GM10266 (cell line): ENCODE results near the gene DDC.
"Not testable (repeated sequence)": the region's sequence is repeated elsewhere in the genome, so short reads cannot be mapped to it uniquely, and the experiment has no call there.

Experiments used
- DNase-seq: peaks from one replicate; pipeline ENCODE4 v3.0.0; 2012; ENCODE audit errors: extremely low spot score
- TF ChIP-seq, protein P1 (sequence below): IDR thresholded peaks from 2 replicates; pipeline ENCODE4 v1.5.1; 2012; ENCODE audit warnings: mild to moderate bottlenecking, low read depth; ENCODE audit not compliant: control insufficient read depth, insufficient read depth; ENCODE audit errors: missing control alignments

DDC gene

DNA sequence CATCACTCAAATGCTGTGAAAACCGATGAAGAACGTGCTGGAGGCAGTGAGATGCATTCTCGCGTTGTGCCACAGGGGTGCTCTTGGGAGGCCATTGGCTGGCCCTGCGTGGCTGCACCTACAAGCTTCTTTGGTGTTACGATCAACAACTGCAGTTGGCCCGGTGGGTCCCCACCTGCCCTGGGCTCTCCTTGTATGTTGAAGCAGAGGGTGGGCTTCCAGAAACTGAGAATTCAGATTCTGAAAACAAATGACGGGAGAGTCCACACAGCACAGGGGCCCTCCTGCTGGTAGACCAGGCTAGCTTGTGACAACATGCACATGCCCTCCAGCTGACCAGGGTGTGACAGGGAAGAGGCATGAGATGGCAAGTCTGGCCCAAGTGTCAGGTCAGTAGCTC lies 23.7 kb upstream of the DDC start:
- DNase-seq = no peak
- TF ChIP-seq, protein P1, sequence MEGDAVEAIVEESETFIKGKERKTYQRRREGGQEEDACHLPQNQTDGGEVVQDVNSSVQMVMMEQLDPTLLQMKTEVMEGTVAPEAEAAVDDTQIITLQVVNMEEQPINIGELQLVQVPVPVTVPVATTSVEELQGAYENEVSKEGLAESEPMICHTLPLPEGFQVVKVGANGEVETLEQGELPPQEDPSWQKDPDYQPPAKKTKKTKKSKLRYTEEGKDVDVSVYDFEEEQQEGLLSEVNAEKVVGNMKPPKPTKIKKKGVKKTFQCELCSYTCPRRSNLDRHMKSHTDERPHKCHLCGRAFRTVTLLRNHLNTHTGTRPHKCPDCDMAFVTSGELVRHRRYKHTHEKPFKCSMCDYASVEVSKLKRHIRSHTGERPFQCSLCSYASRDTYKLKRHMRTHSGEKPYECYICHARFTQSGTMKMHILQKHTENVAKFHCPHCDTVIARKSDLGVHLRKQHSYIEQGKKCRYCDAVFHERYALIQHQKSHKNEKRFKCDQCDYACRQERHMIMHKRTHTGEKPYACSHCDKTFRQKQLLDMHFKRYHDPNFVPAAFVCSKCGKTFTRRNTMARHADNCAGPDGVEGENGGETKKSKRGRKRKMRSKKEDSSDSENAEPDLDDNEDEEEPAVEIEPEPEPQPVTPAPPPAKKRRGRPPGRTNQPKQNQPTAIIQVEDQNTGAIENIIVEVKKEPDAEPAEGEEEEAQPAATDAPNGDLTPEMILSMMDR = no peak

DNA sequence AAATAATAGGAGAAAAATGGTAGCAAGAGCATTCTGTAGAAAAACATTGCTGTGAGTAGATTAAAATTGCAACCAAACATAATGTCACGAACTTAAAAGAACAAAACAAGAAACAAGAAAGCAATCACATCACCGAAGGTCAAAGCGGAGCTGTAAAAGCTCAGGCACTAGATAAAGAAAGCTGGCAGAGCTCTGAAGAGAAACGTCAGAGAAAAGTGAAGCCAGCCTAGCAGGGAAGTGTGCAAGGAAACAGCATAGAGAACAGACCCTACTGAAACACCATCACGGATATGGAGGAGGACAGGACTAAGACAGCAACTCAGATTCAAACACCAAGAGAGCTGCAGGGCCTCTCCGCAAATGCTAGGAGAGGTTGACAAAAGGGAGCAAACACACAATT lies 22.5 kb upstream of the DDC start:
- DNase-seq = no peak
- TF ChIP-seq, protein P1 = no peak

GRCh38 chr7:50584793-50585408 lies 19.7 kb upstream of the DDC start:
- DNase-seq = no peak
- TF ChIP-seq, protein P1 = no peak

GRCh38 chr7:50584386-50584785 lies 19.2 kb upstream of the DDC start:
- no peak for DNase-seq
- TF ChIP-seq, protein P1 = no peak

- DNase-seq = not testable (repeated sequence)
Measured at GRCh38 chr7:50583295-50583694, 18.1 kb upstream of the DDC start.

DNA sequence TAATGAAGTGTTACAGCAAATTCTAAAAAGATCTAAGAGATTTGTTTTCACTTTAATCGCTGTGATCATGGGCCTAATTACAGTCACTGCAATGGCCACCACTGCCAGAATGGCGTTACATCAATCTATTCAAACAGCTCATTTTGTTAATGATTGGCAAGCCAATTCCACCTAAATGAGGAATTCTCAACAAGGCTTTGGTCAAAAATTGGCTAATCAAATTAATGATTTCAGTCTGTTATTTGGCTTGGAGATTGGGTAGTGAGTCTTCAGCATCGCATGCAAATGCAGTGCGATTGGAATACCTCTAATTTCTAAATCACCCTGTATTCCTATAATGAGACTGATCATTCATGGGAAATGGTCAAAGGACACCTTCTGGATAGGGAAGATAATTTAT lies 17.1 kb upstream of the DDC start:
- not testable (repeated sequence) for DNase-seq

GRCh38 chr7:50580666-50581065 lies 15.5 kb upstream of the DDC start:
- DNase-seq = not testable (repeated sequence)

- no peak for DNase-seq
Measured at GRCh38 chr7:50580057-50580456, 14.9 kb upstream of the DDC start.

GRCh38 chr7:50578105-50578504 lies 12.9 kb upstream of the DDC start:
- DNase-seq = not testable (repeated sequence)

More at GRCh38 chr7:50580057-50580456, 14.9 kb upstream of the DDC start:
- TF ChIP-seq, protein P1 = no peak

- no peak for DNase-seq
Measured at GRCh38 chr7:50577569-50577968, 12.4 kb upstream of the DDC start.

DNA sequence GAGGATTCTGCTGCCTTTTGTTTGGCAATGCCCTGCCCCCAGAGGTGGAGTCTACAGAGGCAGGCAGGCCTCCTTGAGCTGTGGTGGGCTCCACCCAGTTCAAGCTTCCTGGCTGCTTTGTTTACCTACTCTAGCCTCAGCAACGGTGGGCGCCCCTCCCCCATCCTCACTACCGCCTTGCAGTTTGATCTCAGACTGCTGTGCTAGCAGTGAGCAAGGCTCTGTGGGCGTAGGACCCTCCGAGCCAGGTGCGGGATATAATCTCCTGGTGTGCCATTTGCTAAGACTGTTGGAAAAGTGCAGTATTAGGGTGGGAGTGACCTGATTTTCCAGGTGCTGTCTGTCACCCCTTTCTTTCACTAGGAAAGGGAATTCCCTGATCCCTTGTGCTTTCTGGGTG lies 11.2 kb upstream of the DDC start:
- not testable (repeated sequence) for DNase-seq

More at GRCh38 chr7:50577569-50577968, 12.4 kb upstream of the DDC start:
- TF ChIP-seq, protein P1 = no peak
